C4-2B (cell line): Measurements from ENCODE around the gene PLCG2.

Experiments used
- H3K27ac ChIP-seq: fragments of 450-650 bp; 2 replicates; pipeline ENCODE4 v1.5.1; 2017
- CTCF ChIP-seq: fragments of 450-650 bp; conservative IDR thresholded peaks from 2 replicates; pipeline ENCODE4 v1.5.1; 2017; ENCODE audit warnings: mild to moderate bottlenecking
- ZFX ChIP-seq: fragments of 450-650 bp; IDR thresholded peaks from 2 replicates; pipeline ENCODE4 v1.6.1; 2017

PLCG2 gene

GRCh38 chr16:81784072-81784795, 5.1 kb downstream of the PLCG2 start:
- H3K27ac ChIP-seq = no peak overlapping the region
- TF ChIP-seq CTCF (no peak), ZFX (no peak)

GRCh38 chr16:81785138-81785924, 6.2 kb downstream of the PLCG2 start:
- TF ChIP-seq CTCF (no peak), ZFX (no peak)
- no peak overlapping the region for H3K27ac ChIP-seq

- TF ChIP-seq CTCF = no peak
- no peak for TF ChIP-seq ZFX
- no peak overlapping the region for H3K27ac ChIP-seq
Measured at GRCh38 chr16:81786321-81786720, 7.2 kb downstream of the PLCG2 start.

- no peak overlapping the region for H3K27ac ChIP-seq
- TF ChIP-seq CTCF (no peak), ZFX (no peak)
Measured at GRCh38 chr16:81786868-81787267, 7.8 kb downstream of the PLCG2 start.

GRCh38 chr16:81787659-81788058, 8.6 kb downstream of the PLCG2 start:
- H3K27ac ChIP-seq = no peak overlapping the region
- TF ChIP-seq CTCF (no peak), ZFX (no peak)

GRCh38 chr16:81790277-81790676, 11.2 kb downstream of the PLCG2 start:
- no peak overlapping the region for H3K27ac ChIP-seq
- TF ChIP-seq CTCF (no peak), ZFX (no peak)

GRCh38 chr16:81790830-81791435, 11.8 kb downstream of the PLCG2 start:
- H3K27ac ChIP-seq = no peak overlapping the region

More at GRCh38 chr16:81790830-81791435, 11.8 kb downstream of the PLCG2 start:
- TF ChIP-seq ZFX (no peak), CTCF (no peak)
